ENCODE measurements around the gene SRSF4. TPM values are rescaled to one million over a fixed set of nuclear protein-coding genes. Genes with fewer than 3 reads are reported as not detected.

Gene SRSF4
- total RNA-seq, 1 donor from 2014 or later = 89.0 TPM

Other genes starting within 250 kb of the SRSF4 start
- 8.7 TPM for gene TMEM200B, start 58.0 kb downstream of the SRSF4 start, total RNA-seq
- gene MECR, start 49.0 kb upstream of the SRSF4 start, total RNA-seq = 16.5 TPM
- 45.5 TPM for gene PTPRU, start 54.6 kb upstream of the SRSF4 start, total RNA-seq

Data from upper lobe of right lung (tissue), 1 donor.